Islet of Langerhans (tissue), 1 donor: ENCODE results near the gene LMOD2.

Experiments used
- FAIRE-seq: peaks from one replicate; lab custom pipeline; 2011; peaks lifted over from hg19 to GRCh38; lab: Jason Lieb, UNC

Gene LMOD2

DNA sequence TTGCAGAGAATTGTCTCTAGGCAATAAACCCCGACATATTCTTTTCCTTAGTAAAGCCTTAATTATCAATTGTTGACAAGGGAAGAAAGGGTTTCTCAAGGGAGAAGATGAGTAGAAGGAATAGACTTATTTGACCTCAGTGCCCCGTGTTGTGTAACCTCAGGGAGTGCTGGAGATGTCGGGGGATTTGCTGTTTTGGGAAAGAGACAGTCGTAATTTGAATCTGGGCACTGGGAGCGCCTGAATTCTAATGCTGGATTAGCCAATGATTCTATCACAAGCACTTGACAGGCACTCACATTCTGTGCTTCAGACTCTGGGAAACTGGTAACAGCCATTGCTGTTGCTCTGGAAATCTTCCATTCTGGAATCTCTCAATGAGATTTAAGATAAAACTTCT is 13.8 kb upstream of the LMOD2 start:
- FAIRE-seq = no peak

DNA sequence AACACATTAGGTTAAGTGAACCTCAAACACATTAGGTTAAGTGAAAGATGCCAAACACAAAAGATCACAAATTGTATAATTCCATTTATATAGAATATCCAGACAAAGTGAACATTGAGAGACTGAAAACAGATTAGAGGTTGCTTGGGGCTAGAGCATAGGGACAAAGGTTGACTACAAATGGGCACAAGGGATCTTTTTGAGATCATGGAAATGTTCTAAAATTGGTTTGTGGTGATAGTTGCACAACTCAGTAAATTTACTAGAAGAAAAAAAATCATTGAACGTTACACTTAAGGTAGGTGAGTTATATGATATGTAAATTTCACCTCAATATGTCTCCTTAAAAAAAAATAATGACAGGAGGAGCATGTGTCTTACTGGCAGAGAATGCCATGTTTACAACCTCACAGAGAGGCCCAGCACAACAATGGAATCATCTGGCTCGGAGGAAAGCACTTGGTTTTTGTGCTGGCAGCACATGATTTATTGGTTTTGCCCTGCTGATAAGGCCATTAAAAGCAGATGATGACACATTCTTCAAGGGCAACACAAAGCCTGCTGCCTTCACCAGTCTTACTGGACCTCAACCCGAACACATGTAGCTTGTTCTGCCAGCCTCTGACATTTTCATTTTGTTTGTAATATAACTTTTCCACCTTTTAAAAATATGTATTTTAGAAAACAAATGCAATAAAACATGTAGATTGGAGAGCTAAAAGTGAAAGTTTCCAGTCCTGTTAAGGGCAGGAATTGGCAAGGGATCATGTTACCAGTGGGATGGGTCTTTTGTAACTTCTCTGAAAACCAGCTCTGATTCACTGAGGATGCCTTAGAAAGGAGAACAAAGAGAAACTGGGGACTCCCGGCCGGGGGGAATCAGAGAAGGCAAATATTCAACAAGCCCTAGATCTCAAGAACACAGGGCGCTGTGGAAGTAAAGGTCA is 11.9 kb upstream of the LMOD2 start:
- FAIRE-seq = peak; percentile 90

- FAIRE-seq = peak; percentile 93
Observed at GRCh38 chr7:123645516-123645915, 10.2 kb upstream of the LMOD2 start.

DNA sequence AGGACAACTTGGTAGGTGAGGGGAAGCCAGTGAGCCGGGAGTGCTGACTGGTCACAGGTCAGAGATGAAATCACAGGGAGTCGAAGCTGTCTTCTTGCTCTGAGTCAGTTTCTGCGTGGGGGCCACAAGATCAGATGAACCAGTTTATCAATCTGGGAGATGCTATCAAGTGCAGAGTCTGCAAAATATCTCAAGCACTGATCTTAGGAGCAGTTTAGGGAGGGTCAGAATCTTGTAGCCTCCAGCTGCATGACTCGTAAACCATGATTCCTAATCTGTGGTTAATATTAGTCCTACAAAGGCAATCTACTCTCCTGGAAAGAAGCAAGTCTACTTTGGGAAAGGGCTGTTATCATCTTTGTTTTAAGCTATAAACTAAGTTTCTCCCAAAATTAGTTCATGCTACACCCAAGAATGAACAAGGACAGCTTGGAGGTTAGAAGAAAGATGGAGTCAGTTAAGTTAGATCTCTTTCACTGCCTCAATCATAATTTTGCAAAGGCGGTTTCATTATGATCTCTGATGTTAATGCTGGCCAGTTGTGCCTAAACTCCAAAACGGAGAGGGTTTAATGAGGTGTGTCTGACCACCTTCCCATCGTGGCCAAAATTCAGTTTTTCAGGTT is 8.4 kb upstream of the LMOD2 start:
- no peak for FAIRE-seq

- FAIRE-seq = no peak
Observed at GRCh38 chr7:123649964-123650363, 5.7 kb upstream of the LMOD2 start.

- no peak for FAIRE-seq
Observed at GRCh38 chr7:123650595-123650994, 5.1 kb upstream of the LMOD2 start.

GRCh38 chr7:123652406-123652805 is 3.3 kb upstream of the LMOD2 start:
- FAIRE-seq = no peak

DNA sequence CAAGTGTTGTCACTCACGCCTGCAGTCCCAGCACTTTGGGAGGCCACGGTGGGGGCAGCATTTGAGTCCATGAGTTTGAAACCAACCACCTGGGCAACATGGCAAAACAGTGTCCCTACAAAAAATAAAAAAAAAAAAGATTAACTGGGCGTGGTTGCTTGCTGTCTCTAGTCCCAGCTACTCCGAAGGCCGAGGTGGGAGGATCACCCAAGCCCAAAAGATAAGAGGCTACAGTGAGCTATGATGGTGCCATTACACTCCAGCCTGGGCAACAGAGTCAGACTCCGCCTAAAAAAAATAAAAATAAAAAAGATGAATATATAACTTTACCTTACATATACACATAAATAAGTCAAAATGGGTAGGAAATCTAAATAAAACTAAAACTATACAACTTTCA is 2.5 kb upstream of the LMOD2 start:
- no peak for FAIRE-seq

- FAIRE-seq = no peak
Observed at GRCh38 chr7:123656544-123657303, 1.1 kb downstream of the LMOD2 start.

DNA sequence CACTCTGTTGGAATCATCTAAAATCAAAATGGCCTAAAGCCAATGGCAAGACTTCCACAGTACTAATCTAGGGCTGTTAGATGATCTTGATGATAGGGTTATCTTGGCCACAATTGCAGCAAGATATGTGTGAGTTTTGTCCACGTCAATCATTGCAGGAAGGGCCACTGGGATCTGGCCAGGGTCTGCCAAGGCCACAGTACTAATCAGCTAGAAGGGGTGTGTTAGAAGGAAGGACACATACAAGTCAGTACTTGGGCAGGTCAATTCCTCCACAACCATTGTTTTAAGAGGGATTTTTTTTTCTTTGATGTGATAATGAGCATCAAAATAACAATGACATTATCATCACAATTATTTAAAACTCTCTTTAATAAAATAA is 1.6 kb downstream of the LMOD2 start:
- FAIRE-seq = no peak

- no peak for FAIRE-seq
Observed at GRCh38 chr7:123658023-123658422, 2.4 kb downstream of the LMOD2 start.

DNA sequence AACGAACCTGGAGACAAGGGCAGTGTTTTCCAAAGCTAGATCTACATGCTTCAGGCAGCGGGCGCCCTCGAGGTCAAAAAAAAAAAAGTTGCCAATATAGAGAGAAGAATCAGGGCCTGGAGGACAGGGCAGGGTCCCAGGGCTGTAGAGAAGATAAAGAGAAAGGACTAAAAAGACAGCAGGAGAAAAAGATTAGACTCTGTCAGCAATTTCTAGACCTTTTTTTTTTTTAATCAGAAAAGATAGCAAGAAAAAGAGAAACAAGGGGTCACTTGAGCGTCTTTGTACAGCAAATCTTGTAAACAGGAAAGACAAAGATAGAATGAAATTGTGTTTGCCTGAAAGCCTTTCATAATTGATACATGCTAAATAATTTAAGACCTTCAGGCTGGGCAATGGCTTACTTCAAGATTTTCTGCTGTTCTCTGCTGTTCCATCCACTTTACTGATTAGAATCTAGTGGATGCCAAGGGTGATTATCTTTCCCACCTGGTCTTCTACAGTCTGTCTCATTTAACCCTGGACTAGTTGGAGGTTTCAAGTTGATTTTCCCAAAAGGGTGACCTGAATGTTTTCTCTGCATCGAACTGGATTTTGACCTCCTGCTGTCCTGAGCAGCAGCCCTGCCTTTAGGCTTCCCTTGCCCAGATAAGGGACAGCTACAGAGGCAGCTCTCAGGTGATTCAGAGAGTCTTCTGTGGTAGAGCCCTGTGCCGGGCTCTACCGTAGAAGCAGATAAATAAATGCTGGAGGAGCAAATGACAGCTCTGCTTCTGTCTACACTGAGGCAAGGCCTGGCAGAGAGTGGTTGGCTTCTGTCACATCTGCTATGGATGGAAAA is 5.1 kb downstream of the LMOD2 start:
- FAIRE-seq = no peak

DNA sequence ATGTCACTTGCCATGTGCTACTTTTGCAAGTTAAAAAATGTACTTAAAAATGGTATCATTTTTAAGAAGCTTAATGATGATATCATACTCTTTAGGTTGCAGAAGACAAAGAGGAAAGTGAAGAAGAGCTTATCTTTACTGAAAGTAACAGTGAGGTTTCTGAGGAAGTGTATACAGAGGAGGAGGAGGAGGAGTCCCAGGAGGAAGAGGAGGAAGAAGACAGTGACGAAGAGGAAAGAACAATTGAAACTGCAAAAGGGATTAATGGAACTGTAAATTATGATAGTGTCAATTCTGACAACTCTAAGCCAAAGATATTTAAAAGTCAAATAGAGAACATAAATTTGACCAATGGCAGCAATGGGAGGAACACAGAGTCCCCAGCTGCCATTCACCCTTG is 6.1 kb downstream of the LMOD2 start:
- no peak for FAIRE-seq

DNA sequence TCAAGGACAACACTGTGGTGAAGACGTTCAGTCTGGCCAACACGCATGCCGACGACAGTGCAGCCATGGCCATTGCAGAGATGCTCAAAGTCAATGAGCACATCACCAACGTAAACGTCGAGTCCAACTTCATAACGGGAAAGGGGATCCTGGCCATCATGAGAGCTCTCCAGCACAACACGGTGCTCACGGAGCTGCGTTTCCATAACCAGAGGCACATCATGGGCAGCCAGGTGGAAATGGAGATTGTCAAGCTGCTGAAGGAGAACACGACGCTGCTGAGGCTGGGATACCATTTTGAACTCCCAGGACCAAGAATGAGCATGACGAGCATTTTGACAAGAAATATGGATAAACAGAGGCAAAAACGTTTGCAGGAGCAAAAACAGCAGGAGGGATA is 6.6 kb downstream of the LMOD2 start:
- FAIRE-seq = no peak

DNA sequence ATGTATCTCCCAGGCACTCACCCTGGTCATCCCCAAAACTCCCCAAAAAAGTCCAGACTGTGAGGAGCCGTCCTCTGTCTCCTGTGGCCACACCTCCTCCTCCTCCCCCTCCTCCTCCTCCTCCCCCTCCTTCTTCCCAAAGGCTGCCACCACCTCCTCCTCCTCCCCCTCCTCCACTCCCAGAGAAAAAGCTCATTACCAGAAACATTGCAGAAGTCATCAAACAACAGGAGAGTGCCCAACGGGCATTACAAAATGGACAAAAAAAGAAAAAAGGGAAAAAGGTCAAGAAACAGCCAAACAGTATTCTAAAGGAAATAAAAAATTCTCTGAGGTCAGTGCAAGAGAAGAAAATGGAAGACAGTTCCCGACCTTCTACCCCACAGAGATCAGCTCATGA is 7.1 kb downstream of the LMOD2 start:
- FAIRE-seq = no peak

DNA sequence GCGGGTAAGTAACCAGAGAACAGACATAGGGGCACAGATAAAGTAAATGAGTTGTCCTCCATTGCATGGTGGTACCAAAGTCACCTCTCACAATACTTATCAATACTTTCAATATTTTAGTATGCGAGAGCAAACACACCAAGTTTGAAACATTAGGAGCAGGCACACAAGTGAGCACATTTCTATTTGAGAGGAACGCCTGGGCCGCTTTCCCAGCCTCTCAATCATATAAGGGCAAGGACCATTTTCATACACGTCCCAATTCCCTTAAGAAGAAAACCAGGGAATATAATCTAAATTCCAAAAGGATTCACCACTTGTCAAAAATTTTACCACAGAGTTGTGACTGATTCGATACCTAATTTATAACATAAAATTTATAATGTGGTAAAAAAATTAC is 7.5 kb downstream of the LMOD2 start:
- no peak for FAIRE-seq

DNA sequence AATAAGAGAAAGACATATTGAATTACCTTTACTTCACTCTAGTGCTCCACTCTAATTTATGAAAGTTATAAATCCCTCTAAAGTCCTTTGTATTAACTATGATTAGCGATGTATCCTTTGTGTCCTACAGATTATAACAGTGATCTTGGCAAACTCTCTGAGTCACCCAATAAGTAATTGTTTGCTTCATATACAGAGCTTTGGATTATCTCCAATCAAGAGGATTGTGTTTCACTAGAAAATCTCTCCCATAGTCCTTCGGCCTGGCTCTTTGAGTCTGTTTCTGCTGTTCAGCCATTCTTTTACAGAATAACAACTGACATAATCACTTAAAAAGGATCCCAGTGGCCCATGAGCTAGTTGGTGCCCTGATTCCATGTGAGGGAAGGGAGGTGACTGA is 9.5 kb downstream of the LMOD2 start:
- FAIRE-seq = no peak

DNA sequence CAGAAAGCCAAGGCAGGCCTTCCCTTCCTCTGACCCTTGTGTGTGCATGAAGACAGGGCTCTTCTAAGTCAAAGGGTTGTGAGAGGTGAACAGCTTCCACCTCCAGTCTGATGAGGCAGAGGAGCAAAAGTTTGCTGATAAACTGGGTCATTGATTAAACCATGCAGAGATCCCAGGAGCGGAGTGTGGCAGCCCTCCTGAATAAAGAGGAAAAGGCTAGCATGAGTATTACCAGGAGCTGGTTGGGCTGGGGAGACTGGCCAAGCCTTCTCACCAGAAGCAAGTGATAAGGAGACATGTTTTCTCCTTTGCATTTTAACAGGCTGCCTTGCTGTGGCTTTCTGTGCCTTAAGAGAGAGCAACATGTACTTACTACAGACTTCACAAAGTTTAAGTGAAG is 10.2 kb downstream of the LMOD2 start:
- no peak for FAIRE-seq

GRCh38 chr7:123666492-123666891 is 10.8 kb downstream of the LMOD2 start:
- FAIRE-seq = no peak

DNA sequence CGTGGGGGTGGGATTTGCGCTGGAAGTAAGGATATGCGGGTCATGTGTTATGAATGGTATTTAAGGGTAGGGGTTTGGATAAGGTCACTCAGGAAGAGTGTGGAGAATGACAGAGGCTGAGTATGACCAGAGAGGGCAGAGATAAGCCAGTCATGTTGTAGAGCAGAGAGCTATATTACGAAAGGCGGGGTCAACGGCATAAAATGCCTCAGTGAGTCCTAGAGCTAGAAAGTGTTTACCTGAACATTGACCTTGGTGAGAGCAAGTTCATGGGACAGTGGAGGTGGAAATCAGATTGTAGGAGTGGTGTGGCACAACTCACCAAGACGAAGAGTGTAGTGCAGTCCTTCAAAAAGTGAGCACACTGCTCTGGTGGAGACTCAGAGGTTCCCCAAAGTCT is 13.8 kb downstream of the LMOD2 start:
- no peak for FAIRE-seq

- FAIRE-seq = no peak
Observed at GRCh38 chr7:123673137-123673732, 17.6 kb downstream of the LMOD2 start.
